ENCODE measurements around the gene TRIOBP. TPM values are rescaled to one million over a fixed set of nuclear protein-coding genes. Genes with fewer than 3 reads are reported as not detected.

Gene TRIOBP
- total and polyA plus RNA-seq, 2 donors (not counting 3 experiments of a cell fraction or from before 2014, with no cell fraction given), result 60.6 to 104 TPM

DNA sequence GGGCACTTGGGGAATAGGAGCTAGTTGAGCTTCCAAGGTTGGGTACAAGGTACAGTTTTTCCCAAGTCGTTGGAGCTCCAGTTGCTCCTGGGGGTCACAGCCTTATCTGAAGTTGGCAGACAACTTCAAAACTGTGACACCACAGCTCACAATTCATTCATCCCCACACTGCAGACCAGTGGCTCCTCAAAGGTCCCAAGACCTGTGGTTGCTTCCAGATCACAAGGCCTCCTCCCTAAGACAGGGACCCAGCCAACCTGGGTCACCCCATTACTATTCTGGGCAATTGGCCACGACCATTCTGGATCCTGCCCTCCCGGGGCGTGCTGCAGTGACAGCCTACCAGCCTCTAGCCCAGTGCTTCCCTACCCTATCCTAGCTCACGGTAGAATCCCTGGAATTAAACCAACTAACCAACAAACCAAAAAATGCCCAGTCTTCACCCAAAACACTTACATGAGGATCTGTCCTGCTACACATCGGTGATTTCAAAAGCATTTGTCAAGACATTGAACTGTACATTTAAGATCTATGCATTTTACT is 39.2 kb upstream of the TRIOBP start:
- Histone ChIP-seq H3K27ac (ENCODE audit: insufficient read depth, low read depth, low read length) (no peak overlapping the region), H3K79me2 (ENCODE audit: control insufficient read depth, insufficient read depth, low read length) (peaks cover 29% of the 10 kb centered on the region), H3K36me3 (ENCODE audit: control insufficient read depth in 2 of 2, extremely low read depth in 1 of 2, insufficient read depth in 2 of 2, low read length in 2 of 2) (no peaks in the 10 kb centered on the region), H3K9me1 (replicated peaks; ENCODE audit: control insufficient read depth, extremely low read depth, insufficient read depth, low read length) (no peaks in the 10 kb centered on the region), H3K9ac (replicated peaks; ENCODE audit: extremely low read depth, insufficient read depth, low read length) (peak overlapping the region; percentile 30), H3K27me3 (ENCODE audit: control insufficient read depth in 2 of 2, insufficient read depth in 2 of 2, low read length in 2 of 2) (no peaks in the 10 kb centered on the region), H3K9me3 (replicated peaks; ENCODE audit: control insufficient read depth, insufficient read depth, low read length) (no peaks in the 10 kb centered on the region), H3K4me1 (ENCODE audit: control insufficient read depth, extremely low read depth, insufficient read depth, low read length) (peaks cover 17% of the 10 kb centered on the region), H2AFZ (ENCODE audit: low read depth, low read length) (peak overlapping the region; percentile 82), H4K20me1 (replicated peaks; ENCODE audit: control insufficient read depth, extremely low read depth, insufficient read depth, low read length) (no peaks in the 10 kb centered on the region), H3K4me2 (ENCODE audit: insufficient read depth, low read length) (peak overlapping the region; percentile 85), H3K4me3 (replicated peaks in 1 of 3; ENCODE audit: insufficient read depth in 1 of 3, low read depth in 1 of 3, low read length in 3 of 3) (peak overlapping the region in 2 of 3 experiments; percentile 30 to 54)
- DNase-seq (ENCODE audit: low read depth, low spot score), result no peak
- dilution Hi-C loops (cut with MboI; ENCODE audit: extremely low pct_ligation_motif_present, low sequenced_read_pairs) (no loop called here), intact Hi-C loops (cut with micrococcal nuclease) (loop anchor here (1.0 kb wide), 4 partner anchors 14 to 39 kb away; partner anchors contain the start of gene LGALS1)
- TF ChIP-seq MYC (IDR thresholded peaks at IDR 0.05; ENCODE audit: low read depth, low read length) (no peak), FOS (IDR thresholded peaks at IDR 0.05; ENCODE audit: borderline replicate concordance, insufficient read depth, low read length) (no peak), GATA2 (IDR thresholded peaks at IDR 0.05; ENCODE audit: insufficient read depth, insufficient read length, low read depth, low read length) (no peak), JUN (IDR thresholded peaks at IDR 0.05; ENCODE audit: borderline replicate concordance, insufficient read depth, insufficient read length, low read depth) (no peak), POLR2AphosphoS5 (IDR thresholded peaks at IDR 0.05; ENCODE audit: insufficient read depth, low read depth, low read length) (no peak), EZH2 (IDR thresholded peaks at IDR 0.05; ENCODE audit: borderline replicate concordance, low read depth, low read length, severe bottlenecking) (no peak), POLR2A (IDR thresholded peaks at IDR 0.05; ENCODE audit: low read depth, low read length) (no peak)
- TF ChIP-seq, protein P1, sequence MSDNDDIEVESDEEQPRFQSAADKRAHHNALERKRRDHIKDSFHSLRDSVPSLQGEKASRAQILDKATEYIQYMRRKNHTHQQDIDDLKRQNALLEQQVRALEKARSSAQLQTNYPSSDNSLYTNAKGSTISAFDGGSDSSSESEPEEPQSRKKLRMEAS (IDR thresholded peaks at IDR 0.05; ENCODE audit: insufficient read depth, insufficient read length), result no peak
- TF ChIP-seq, protein P2, sequence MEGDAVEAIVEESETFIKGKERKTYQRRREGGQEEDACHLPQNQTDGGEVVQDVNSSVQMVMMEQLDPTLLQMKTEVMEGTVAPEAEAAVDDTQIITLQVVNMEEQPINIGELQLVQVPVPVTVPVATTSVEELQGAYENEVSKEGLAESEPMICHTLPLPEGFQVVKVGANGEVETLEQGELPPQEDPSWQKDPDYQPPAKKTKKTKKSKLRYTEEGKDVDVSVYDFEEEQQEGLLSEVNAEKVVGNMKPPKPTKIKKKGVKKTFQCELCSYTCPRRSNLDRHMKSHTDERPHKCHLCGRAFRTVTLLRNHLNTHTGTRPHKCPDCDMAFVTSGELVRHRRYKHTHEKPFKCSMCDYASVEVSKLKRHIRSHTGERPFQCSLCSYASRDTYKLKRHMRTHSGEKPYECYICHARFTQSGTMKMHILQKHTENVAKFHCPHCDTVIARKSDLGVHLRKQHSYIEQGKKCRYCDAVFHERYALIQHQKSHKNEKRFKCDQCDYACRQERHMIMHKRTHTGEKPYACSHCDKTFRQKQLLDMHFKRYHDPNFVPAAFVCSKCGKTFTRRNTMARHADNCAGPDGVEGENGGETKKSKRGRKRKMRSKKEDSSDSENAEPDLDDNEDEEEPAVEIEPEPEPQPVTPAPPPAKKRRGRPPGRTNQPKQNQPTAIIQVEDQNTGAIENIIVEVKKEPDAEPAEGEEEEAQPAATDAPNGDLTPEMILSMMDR (IDR thresholded peaks at IDR 0.05; ENCODE audit: extremely low read depth in 1 of 2, insufficient read depth in 1 of 2, low read depth in 1 of 2, low read length in 2 of 2), result no peak
- ChIA-PET CTCF (interaction anchor here (1.0 to 8.6 kb wide), 14 partner anchors 7 to 124 kb away, joined by 3 to 220 read pairs (median 4); partner anchors contain the start of genes LGALS1 and NOL12), POLR2A (interaction anchor here (0.5 to 1.6 kb wide), 4 partner anchors 14 to 302 kb away, joined by 3 to 8 read pairs (median 6); partner anchors contain the start of genes LGALS1 and NOL12)
- FAIRE-seq, result no peak
- BruUV-seq (replicated peaks), result TSS peak; percentile 81

Measured in endothelial cell of umbilical vein (primary cell).